Astrocyte (in vitro differentiated cells and primary cell): ENCODE results near the gene ICOS.

ENCODE experiments used
- EZH2 ChIP-seq: IDR thresholded peaks from 2 replicates; pipeline ENCODE4 v1.6.1; 2012; ENCODE audit warnings: mild to moderate bottlenecking, low read length, inconsistent platforms; ENCODE audit not compliant: insufficient read depth
- TF ChIP-seq, protein P1 (sequence below): IDR thresholded peaks from 2 replicates; pipeline ENCODE4 v1.5.1; 2011; ENCODE audit warnings: low read depth, mild to moderate bottlenecking, inconsistent platforms, low read length, moderate library complexity; ENCODE audit not compliant: insufficient read depth

GRCh38 chr2:203996692-203997091 lies 60.1 kb downstream of the ICOS start:
- no peak for TF ChIP-seq EZH2
- TF ChIP-seq, protein P1, sequence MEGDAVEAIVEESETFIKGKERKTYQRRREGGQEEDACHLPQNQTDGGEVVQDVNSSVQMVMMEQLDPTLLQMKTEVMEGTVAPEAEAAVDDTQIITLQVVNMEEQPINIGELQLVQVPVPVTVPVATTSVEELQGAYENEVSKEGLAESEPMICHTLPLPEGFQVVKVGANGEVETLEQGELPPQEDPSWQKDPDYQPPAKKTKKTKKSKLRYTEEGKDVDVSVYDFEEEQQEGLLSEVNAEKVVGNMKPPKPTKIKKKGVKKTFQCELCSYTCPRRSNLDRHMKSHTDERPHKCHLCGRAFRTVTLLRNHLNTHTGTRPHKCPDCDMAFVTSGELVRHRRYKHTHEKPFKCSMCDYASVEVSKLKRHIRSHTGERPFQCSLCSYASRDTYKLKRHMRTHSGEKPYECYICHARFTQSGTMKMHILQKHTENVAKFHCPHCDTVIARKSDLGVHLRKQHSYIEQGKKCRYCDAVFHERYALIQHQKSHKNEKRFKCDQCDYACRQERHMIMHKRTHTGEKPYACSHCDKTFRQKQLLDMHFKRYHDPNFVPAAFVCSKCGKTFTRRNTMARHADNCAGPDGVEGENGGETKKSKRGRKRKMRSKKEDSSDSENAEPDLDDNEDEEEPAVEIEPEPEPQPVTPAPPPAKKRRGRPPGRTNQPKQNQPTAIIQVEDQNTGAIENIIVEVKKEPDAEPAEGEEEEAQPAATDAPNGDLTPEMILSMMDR, result no peak
